CD4-positive, alpha-beta T cell treated with Interleukin-1 beta for 1 hour (primary cell): ENCODE results near the gene LIPA.
"Not testable (repeated sequence)": the region's sequence is repeated elsewhere in the genome, so short reads cannot be mapped to it uniquely, and the experiment has no call there.

ENCODE experiments used
- DNase-seq, 2 donors: peaks; one replicate each; pipeline ENCODE4 v3.0.0-alpha.2; 2020 to 2022

The LIPA gene

DNA sequence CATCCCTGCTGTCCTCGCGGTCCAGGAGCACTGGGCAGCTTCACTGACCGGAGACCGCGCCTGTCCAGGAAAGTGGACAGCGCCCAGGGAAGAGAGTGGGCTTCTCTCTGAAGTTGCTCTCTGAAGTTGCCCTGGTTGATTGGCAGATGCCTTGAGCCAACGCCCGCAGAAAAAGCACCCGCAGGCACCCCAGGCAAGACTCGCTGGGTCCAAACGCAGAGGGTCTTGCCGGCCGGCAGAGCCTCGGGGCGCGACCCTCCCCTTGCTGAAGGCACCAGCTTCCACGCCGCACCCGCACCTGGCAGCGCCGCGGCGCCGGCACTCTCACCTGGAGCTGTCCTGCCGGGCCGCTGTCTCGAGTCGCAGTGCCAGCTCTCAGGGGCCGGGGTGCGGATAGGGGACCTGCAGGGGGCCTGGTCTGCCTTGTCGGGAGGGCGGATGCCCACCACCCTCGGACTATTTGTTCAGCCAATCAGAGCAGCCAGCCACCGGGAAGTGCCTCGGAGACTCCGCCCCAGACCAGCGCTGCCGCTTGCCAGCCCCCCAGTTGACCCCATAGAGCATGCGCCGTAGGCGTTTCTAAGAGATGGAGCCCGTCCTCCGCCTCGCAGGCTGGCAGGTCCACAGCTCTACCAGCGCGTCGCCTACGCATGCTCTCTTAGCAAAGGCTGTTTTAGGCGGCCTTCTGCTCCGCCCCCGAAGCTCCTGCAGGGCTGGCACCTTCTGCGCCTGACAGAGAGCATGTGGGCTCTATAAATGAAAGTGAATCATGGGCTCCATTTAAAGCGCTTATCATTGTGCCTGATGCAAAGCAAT is at the start of gene LIPA:
LIPA (minus strand) TSS at position 367 of the 816 bp plus-strand sequence. CDS start 4,127 bp downstream, outside the sequence.
- peak; percentile 98 to 99 for DNase-seq

DNA sequence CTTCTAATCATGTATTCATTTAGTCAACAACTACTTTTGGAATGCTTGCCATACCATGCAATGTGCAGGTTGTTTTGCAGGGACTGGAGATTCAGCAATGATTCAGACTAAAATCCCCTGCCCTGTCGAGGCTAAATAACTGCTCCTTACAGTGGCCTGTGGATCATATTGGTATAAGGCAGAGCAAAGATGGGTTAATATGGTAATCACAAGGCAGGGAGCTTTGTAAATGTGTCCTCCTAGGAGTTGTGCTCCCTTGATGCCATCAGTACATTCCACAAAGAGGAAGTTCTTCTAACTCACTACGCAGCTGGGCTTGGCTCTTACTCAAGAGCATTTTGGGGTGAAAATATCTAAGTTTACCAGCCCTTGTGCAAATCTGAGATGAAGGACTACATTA is 49.7 kb upstream of the LIPA start:
- peak; percentile 32 to 36 for DNase-seq

- no peak for DNase-seq
These were observed 47.5 kb upstream of the LIPA start for GRCh38 chr10:89299031-89299430.

- DNase-seq = no peak
These were observed 46.2 kb upstream of the LIPA start for GRCh38 chr10:89297791-89298190.

- no peak for DNase-seq
These were observed 45.8 kb upstream of the LIPA start for GRCh38 chr10:89297356-89297755.

GRCh38 chr10:89296220-89296648 is 44.7 kb upstream of the LIPA start:
- DNase-seq = peak in 1 of 2 donors; percentile 21

- no peak for DNase-seq
These were observed 44.0 kb upstream of the LIPA start for GRCh38 chr10:89295597-89295996.

GRCh38 chr10:89294721-89295239 is 43.2 kb upstream of the LIPA start:
- no peak for DNase-seq

- not testable (repeated sequence) for DNase-seq
These were observed 33.7 kb upstream of the LIPA start for GRCh38 chr10:89285303-89285702.

- DNase-seq = not testable (repeated sequence)
These were observed 33.1 kb upstream of the LIPA start for GRCh38 chr10:89284711-89285110.

GRCh38 chr10:89283936-89284475 is 32.4 kb upstream of the LIPA start:
- DNase-seq = no peak

DNA sequence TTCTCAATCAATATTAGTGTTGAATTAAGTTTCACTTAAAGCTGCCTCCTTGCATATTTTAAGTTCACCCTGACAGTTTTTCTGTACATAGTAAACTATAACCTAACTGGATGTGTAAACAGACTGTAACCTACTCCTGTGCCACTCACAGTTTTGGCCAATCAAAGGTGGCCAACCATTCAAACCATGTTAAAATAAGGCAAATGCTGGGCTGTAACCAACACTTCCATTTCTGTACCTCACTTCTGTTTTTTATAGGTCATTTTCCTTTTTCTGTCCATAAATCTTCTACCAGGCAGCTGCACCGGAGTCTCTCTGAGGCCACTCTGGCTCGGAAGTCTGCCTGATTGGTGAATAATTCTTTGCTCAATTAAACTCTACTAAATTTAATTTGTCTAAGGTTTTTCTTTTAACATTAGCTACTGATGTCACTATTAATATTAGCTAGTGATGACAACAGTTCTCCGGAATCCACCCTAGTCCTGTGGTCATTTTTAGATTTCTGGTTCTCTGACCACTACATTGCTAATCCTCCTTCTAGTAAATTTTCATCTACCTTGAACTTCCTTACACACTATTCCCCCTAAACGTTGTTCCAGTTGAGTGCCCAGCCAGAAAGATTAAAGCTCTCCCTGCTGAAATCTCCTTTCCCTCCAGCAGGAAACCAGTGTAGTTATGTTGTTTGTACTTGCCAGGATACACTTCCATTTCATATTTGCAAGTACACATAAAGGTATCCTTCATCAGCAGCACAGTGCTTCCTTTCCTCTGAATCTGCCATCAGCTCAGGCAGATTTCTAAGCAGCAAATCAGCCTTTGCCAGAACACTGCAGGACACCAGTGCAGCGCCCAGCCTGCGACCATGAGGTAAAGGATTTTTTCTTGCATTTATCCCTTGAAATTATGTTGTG is 31.7 kb upstream of the LIPA start:
- no peak for DNase-seq

GRCh38 chr10:89281606-89282395 is 30.2 kb upstream of the LIPA start:
- no peak for DNase-seq

GRCh38 chr10:89280508-89280907 is 28.9 kb upstream of the LIPA start:
- DNase-seq = no peak

DNA sequence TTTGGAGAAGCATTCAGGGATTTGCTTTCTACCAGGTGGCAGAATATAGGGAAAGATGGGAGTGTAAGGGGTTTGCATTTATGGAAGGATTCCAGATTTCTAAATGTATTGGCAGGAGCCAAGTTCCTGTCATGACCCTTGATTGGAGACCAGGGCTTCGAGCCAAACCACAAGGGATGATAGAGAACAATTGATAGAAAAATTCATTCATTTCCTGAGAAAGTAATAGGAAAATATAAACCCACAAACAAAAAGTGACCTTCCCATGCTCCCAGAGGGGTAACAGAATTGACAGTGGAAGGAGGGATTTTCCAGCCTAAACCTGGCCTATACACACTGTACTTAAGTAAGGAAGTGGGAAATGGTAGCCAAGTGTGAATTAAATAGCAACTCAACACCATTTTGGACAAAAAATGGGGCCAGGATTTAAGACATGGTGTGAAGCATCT is 27.9 kb upstream of the LIPA start:
- DNase-seq = no peak

GRCh38 chr10:89278900-89279392 is 27.4 kb upstream of the LIPA start:
- no peak for DNase-seq

DNA sequence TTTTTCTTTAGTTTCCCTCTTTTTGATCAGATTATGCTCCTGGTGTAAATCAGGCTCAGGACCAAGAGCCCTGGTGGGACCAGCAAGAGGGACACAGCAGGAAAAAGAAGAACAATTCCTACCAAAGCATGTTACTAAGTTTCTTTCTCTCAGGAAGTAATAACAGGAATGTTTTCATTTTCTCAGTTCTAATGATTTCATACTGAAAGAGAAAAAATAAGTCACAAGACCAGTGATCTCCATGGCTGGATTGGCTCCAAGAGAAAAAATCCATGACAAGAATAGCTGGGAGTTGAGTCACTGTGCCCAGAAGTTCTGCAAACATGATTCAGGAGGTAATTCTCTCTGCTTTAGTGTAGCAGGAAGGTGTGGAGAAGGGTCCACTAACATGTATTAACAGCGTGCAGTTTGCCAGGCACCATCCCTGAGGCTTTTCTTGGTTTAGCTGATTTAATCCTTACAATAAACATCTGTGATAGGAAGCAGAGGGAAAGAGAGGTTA is 26.5 kb upstream of the LIPA start:
- DNase-seq = no peak

GRCh38 chr10:89275383-89275782 is 23.8 kb upstream of the LIPA start:
- no peak for DNase-seq

DNA sequence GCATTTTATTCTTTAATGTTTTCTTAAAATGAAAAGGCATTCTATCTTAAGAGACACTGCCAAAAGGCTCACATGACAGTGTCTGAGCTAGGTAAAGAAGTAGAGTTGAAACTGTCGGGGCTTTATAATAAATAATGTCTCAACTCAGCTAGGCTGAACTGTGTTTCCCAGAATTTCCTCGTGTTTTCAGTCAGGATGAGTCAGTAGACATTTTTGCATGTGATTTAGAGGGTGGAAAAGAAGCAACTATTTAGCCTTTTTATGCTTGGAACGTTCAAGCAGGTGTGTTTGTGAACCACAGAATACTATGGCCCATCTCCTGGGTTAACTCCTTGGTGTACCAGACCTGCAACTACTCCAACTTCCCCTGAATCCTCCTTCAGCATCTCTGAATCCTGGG is 23.4 kb upstream of the LIPA start:
- no peak for DNase-seq

- no peak for DNase-seq
These were observed 22.1 kb upstream of the LIPA start for GRCh38 chr10:89273680-89274079.

DNA sequence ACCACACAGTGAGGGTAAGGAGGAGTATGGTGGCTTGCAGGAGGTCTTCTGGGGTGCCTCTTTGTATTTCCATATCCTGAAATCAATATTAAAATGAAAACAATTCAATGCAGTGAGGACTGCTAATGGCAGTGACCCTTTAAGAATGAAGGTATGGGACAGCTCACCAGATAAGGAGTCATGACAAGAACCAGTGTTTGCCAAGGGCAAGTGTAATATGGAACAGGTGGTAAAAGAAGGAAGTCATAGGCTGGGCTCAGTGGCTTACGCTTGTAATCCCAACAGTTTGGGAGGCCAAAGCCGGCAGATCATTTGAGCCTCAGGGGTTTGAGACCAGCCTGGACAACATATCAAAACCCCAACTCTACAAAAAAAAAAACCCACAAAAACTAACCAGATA is 20.0 kb upstream of the LIPA start:
- no peak for DNase-seq

- DNase-seq = no peak
These were observed 18.5 kb upstream of the LIPA start for GRCh38 chr10:89270153-89270483.
